Breast epithelium (tissue), 4 donors: ENCODE results near the gene TMEM108. TPM values are rescaled to one million over a fixed set of nuclear protein-coding genes. Genes with fewer than 3 reads are reported as not detected.

Source experiments
- DNase-seq, 2 donors: peaks; one replicate each; pipeline ENCODE4 v3.0.0-alpha.2; 2019; ENCODE audit warnings: low spot score in 2 of 2
- H3K27ac ChIP-seq, 2 donors: fragments of 200-600 bp; sonication (generic) in 1 of 2; one replicate each; pipeline ENCODE4 v1.5.1; 2016 to 2019; ENCODE audit warnings: mild to moderate bottlenecking in 1 of 2
- H3K27me3 ChIP-seq, 2 donors: fragments of 200-600 bp; sonication (generic) in 1 of 2; one replicate each; pipeline versions ENCODE4 v1.5.1 to v1.6.0; 2017 to 2019; ENCODE audit warnings: control low read depth in 1 of 2, mild to moderate bottlenecking in 1 of 2
- H3K36me3 ChIP-seq: fragments of 200-600 bp; one replicate; pipeline ENCODE4 v1.5.1; 2019
- H3K4me1 ChIP-seq, 2 donors: fragments of 200-600 bp; sonication (generic); one replicate each; pipeline ENCODE4 v1.5.1; 2016 to 2019; ENCODE audit warnings: control low read depth in 1 of 2
- H3K4me3 ChIP-seq, 3 donors: fragments of 200-600 bp; sonication (generic); 1 replicate in 2 of 3; 2 replicates in 1 of 3; pipeline ENCODE4 v1.5.1; 2016 to 2019; ENCODE audit warnings: mild to moderate bottlenecking in 3 of 3, moderate library complexity in 2 of 3
- H3K9me3 ChIP-seq, 2 donors: fragments of 200-600 bp; sonication (generic) in 1 of 2; one replicate each; pipeline ENCODE4 v1.5.1; 2016 to 2019; ENCODE audit warnings: control low read depth in 1 of 2
- POLR2A ChIP-seq: fragments of 450-650 bp; IDR thresholded peaks from one replicate; pipeline ENCODE4 v1.6.1; 2016; ENCODE audit warnings: antibody characterized with exemption, mild to moderate bottlenecking, moderate library complexity
- POLR2AphosphoS5 ChIP-seq, 3 donors: sonication (generic); formaldehyde crosslinking; IDR thresholded peaks; one replicate each; pipeline ENCODE4 v1.6.1; 2017; ENCODE audit warnings: antibody characterized with exemption in 3 of 3
- intact Hi-C: fragments of 100-400 bp; cut with DNase I; formaldehyde crosslinking; loops from one replicate; pipeline ENCODE4 v1.15.1; 2023; ENCODE audit warnings: low total_unique reads
- total RNA-seq, 3 donors: library from RNA; depleted of rRNA; stranded (reverse); fragments of >200 nt; gene quantifications; one replicate each; pipeline ENCODE4 v1.1.0, GENCODE V29; 2016
- TF ChIP-seq, protein P1 (sequence below), 3 donors: fragments of 450-650 bp; IDR thresholded peaks; one replicate each; pipeline ENCODE4 v1.5.1; 2016 to 2017; ENCODE audit warnings: antibody characterized with exemption in 3 of 3, mild to moderate bottlenecking in 3 of 3, moderate library complexity in 3 of 3

TMEM108 gene
- total RNA-seq, 3 donors from 2014 or later, result 0.44 to 0.98 (median 0.48) TPM

DNA sequence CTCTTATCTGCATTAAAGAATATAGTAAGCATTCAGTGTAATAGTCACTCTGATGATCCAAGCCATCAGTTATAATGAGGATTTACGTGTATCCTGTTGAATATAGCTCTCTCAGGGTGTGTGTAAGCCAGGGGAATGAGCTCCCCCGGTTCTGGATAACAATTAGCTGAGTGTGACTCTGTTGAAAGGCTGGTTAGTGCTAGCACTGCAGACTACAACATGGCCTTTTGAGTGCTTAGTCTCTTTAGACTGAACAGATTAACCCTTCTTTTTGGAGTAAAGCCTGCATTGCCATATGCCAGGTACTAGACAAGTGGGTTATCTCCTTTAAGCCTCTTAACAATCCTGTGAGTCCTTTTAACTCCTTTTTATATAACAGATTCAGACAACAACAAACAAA is 119.5 kb downstream of the TMEM108 start:
- no peak for DNase-seq
- Histone ChIP-seq H3K9me3 (peaks cover 0 to 7% of the 10 kb centered on the region in 2 donors), H3K36me3 (no peaks in the 10 kb centered on the region), H3K4me3 (no peak overlapping the region), H3K4me1 (no peaks in the 10 kb centered on the region), H3K27me3 (no peaks in the 10 kb centered on the region), H3K27ac (no peak overlapping the region)
- intact Hi-C loops, result no loop called here
- TF ChIP-seq, protein P1, sequence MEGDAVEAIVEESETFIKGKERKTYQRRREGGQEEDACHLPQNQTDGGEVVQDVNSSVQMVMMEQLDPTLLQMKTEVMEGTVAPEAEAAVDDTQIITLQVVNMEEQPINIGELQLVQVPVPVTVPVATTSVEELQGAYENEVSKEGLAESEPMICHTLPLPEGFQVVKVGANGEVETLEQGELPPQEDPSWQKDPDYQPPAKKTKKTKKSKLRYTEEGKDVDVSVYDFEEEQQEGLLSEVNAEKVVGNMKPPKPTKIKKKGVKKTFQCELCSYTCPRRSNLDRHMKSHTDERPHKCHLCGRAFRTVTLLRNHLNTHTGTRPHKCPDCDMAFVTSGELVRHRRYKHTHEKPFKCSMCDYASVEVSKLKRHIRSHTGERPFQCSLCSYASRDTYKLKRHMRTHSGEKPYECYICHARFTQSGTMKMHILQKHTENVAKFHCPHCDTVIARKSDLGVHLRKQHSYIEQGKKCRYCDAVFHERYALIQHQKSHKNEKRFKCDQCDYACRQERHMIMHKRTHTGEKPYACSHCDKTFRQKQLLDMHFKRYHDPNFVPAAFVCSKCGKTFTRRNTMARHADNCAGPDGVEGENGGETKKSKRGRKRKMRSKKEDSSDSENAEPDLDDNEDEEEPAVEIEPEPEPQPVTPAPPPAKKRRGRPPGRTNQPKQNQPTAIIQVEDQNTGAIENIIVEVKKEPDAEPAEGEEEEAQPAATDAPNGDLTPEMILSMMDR (IDR thresholded peaks at IDR 0.05), result no peak
- TF ChIP-seq POLR2A (no peak), POLR2AphosphoS5 (IDR thresholded peaks at IDR 0.05) (no peak)

DNA sequence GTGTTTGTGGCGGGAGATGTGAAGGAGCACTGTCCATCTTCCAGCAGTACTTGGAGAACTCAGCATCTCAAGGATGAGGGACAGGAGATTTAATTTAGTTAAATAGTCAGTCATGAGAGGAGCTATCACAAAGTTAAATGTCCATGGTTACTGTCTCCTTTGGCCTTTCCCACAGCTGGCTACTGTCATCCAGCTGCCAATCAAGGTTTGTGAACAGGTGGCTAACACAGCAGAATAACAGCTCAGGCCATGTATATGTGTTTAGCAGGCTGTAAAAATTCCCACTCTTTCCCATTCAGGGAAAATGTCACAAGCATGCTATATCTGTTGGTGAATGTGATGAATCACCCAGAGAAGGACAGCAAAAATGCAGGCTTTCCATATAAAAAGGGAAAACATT is 120.5 kb downstream of the TMEM108 start:
- intact Hi-C loops, result no loop called here
- H3K27ac ChIP-seq, result no peak overlapping the region
- DNase-seq, result no peak
- peaks cover 0 to 7% of the 10 kb centered on the region in 2 donors for H3K9me3 ChIP-seq
- no peaks in the 10 kb centered on the region for H3K36me3 ChIP-seq
- no peaks in the 10 kb centered on the region for H3K27me3 ChIP-seq
- H3K4me3 ChIP-seq, result no peak overlapping the region
- TF ChIP-seq POLR2A, result no peak
- no peaks in the 10 kb centered on the region for H3K4me1 ChIP-seq

DNA sequence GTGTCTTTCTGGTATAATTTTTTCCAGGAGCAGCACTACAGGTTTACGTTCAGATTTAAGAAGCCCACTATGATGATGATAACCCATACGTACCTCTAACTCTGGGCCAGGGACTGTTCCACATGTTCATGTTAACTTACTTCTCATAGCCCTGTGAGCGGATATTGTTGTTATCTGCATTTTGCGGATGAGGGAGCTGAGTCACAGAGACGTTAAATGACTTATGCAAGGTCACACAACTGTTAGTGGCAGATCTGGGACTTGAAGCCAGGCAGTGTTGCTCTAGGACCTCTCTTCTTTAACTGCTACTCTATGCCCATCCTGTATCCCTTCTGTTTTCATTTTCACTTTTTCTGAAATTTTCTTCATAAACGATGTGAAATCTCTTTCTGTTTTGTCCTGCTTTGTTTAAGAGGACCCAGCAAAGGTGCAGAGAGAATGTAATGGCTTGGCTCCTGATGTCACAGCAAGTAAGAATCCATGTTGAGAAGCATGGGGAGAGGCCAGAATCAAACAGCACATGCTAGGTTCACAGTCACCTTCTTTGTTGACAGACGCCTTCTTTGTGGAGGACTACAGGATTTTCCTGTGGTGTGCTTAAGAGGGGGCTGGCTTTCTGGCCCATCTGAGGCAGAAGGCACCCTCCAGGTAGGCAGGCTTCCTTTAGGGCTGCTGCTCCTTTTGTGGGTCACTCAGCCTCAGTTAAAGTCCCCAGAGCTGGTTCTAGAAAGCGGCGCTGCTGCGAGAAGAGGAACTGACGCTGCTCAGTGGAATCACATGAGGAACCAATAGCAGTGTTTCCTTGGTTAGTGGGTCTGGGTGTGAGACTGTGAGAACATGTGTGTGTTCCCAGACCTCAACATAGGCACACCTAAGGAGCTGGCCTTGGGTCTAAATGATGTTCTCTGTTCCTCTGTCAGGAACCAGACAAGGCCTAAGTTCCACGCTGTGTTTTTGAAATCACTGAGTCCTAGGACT is 121.6 kb downstream of the TMEM108 start:
- TF ChIP-seq POLR2A (no peak), POLR2AphosphoS5 (IDR thresholded peaks at IDR 0.05) (no peak)
- TF ChIP-seq, protein P1 (IDR thresholded peaks at IDR 0.05), result no peak

DNA sequence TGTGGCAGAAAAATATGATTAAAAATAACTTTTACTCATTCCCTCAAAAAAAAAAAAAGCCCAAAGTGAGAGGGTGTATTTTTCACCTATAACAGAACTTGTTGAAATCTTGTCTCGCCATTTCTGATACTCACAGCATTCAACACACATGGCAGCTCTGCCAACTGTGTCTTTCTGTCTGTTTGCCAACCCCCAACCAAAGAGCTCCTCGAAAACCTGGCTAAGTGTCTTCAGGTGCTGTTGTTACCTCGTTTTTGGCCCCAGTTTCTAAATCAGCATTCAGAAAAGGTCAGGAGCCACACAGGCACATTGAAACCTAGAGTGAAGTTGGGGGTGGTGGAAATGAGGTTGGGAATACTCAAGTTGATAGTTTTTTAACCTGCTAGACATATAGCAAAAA is 123.5 kb downstream of the TMEM108 start:
- intact Hi-C loops, result no loop called here
- H3K9me3 ChIP-seq, result no peaks in the 10 kb centered on the region
- no peak overlapping the region for H3K4me3 ChIP-seq
- H3K36me3 ChIP-seq, result no peaks in the 10 kb centered on the region
- H3K27ac ChIP-seq, result no peak overlapping the region
- DNase-seq, result no peak
- no peaks in the 10 kb centered on the region for H3K4me1 ChIP-seq
- no peaks in the 10 kb centered on the region for H3K27me3 ChIP-seq
- TF ChIP-seq POLR2AphosphoS5 (IDR thresholded peaks at IDR 0.05) (no peak), POLR2A (no peak)
- TF ChIP-seq, protein P1 (IDR thresholded peaks at IDR 0.05), result no peak

More for the DNA sequence above, 121.6 kb downstream of the TMEM108 start:
- no peak for DNase-seq
- Histone ChIP-seq H3K9me3 (peaks cover 0 to 6% of the 10 kb centered on the region in 2 donors), H3K4me3 (no peak overlapping the region), H3K27ac (no peak overlapping the region), H3K36me3 (no peaks in the 10 kb centered on the region), H3K27me3 (no peaks in the 10 kb centered on the region), H3K4me1 (no peaks in the 10 kb centered on the region)
- intact Hi-C loops, result no loop called here

GRCh38 chr3:133162265-133162664 is 124.1 kb downstream of the TMEM108 start:
- no peaks in the 10 kb centered on the region for H3K9me3 ChIP-seq
- H3K4me1 ChIP-seq, result no peaks in the 10 kb centered on the region
- no peak for TF ChIP-seq POLR2A
- no peak for TF ChIP-seq POLR2AphosphoS5 (IDR thresholded peaks at IDR 0.05)
- no peak overlapping the region for H3K27ac ChIP-seq
- no peaks in the 10 kb centered on the region for H3K27me3 ChIP-seq
- no peak overlapping the region for H3K4me3 ChIP-seq
- no peak for DNase-seq
- intact Hi-C loops, result no loop called here
- no peaks in the 10 kb centered on the region for H3K36me3 ChIP-seq

- H3K27ac ChIP-seq, result no peak overlapping the region
- DNase-seq, result no peak
- intact Hi-C loops, result no loop called here
- no peaks in the 10 kb centered on the region for H3K36me3 ChIP-seq
- no peaks in the 10 kb centered on the region for H3K9me3 ChIP-seq
- H3K4me3 ChIP-seq, result no peak overlapping the region
- no peaks in the 10 kb centered on the region for H3K4me1 ChIP-seq
- TF ChIP-seq POLR2AphosphoS5 (IDR thresholded peaks at IDR 0.05) (no peak), POLR2A (no peak)
- TF ChIP-seq, protein P1 (IDR thresholded peaks at IDR 0.05), result no peak
- H3K27me3 ChIP-seq, result no peaks in the 10 kb centered on the region
These were observed 124.6 kb downstream of the TMEM108 start for GRCh38 chr3:133162670-133163305.
